ENCODE measurements around the gene MACROD2. TPM values are rescaled to one million over a fixed set of nuclear protein-coding genes. Genes with fewer than 3 reads are reported as not detected.

The MACROD2 gene
- total and polyA plus RNA-seq, 2 donors (not counting 1 experiment from before 2014, with no cell fraction given), result 5.3 to 6.7 TPM

DNA sequence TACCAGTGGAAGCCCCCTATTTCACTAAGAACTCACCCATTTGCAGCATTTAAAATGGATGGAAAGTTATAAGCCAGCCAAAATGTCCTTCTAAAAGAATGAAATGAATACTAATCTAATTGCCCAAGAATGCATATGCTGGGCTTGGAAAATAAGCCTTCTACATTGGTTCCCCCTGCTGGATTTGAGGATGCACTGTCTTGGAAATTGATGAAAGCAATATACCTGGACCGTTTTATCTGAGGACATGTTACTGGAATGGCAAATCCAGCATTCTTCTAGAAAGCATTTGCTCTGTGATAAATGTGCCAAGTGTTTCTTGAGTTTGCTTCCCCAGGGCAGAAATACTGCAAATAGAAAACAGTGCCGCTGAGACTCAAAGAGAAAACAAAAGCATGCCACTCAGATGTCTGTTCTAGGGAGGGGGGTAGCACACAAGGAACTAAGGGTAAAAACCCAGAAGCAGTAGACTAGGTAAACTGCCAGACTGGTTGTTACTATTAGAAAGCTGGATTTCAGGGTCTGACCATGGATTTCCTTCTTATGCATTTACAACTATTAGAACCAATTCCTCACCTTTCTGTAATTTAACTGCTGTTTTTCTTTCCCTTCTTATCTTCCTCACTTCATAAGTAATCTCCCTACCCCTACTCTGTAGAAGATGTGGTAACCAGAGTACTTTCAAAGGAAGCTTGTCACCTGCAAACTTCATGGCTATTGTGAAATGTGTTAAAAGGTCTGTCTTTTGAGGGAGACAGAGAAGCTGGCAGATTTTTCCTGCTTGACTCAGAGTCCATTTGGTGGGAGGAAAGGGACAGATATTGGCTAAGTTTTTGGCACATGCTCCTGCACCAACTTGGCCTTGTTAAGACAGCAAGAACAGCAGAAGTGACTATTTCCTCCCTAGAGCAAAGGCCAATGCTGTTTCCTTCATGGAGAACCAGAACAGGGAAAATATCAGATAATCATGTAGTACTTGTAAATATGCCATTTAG, 1935.3 kb downstream of the MACROD2 start:
- Histone ChIP-seq H3K4me1 (ENCODE audit: control insufficient read depth in 2 of 2, insufficient read depth in 2 of 2, low read length in 2 of 2) (peaks cover 12 to 15% of the 10 kb centered on the region in 2 donors), H3K27ac (ENCODE audit: low read length in 2 of 2) (no peak overlapping the region), H3K79me2 (ENCODE audit: control insufficient read depth, insufficient read depth, low read length) (no peaks in the 10 kb centered on the region), H3K9ac (ENCODE audit: low read length) (no peak overlapping the region), H4K20me1 (ENCODE audit: control insufficient read depth, insufficient read depth, low read length, poor library complexity, severe bottlenecking) (no peaks in the 10 kb centered on the region), H3K4me2 (replicated peaks; ENCODE audit: low read depth, low read length, poor library complexity, severe bottlenecking) (no peak overlapping the region), H3K36me3 (replicated peaks in 1 of 2; ENCODE audit: control extremely low read depth in 1 of 2, control insufficient read depth in 1 of 2, extremely low read depth in 1 of 2, insufficient read depth in 2 of 2, low read length in 1 of 2) (no peaks in the 10 kb centered on the region), H3K27me3 (replicated peaks in 1 of 4; ENCODE audit: control extremely low read depth in 1 of 4, control insufficient read depth in 3 of 4, insufficient read depth in 4 of 4, low read length in 3 of 4) (no peaks in the 10 kb centered on the region), H3K4me3 (ENCODE audit: control extremely low read depth in 1 of 5, extremely low read depth in 1 of 5, insufficient read depth in 1 of 5, low read depth in 2 of 5, low read length in 4 of 5) (no peak overlapping the region), H2AFZ (ENCODE audit: insufficient read depth, low read depth, low read length, poor library complexity, severe bottlenecking) (peak overlapping the region; percentile 40), H3K9me3 (ENCODE audit: control extremely low read depth in 1 of 3, control insufficient read depth in 2 of 3, insufficient read depth in 1 of 3, low read length in 2 of 3) (peaks cover 0 to 4% (median 0%) of the 10 kb centered on the region in 3 donors)
- intact Hi-C loops (cut with micrococcal nuclease), result loop anchor here (1.0 to 10.0 kb wide), 3 partner anchors 221 to 546 kb away; no protein-coding TSS in a partner anchor
- ChIA-PET POLR2A (no interaction called here), CTCF (interaction anchor here (0.7 to 4.7 kb wide), 7 partner anchors 15 to 312 kb away, joined by 3 to 58 read pairs (median 5); no protein-coding TSS in a partner anchor)
- H3K27me3 Mint-ChIP-seq, result no peaks in the 10 kb centered on the region
- peak; percentile 44 for DNase-seq
- H3K4me3 Mint-ChIP-seq, result no peak overlapping the region
- peak overlapping the region; percentile 39 for H3K27ac Mint-ChIP-seq
- peak; percentile 61 for ATAC-seq (ENCODE audit: low read depth)
- TF ChIP-seq, protein P1, sequence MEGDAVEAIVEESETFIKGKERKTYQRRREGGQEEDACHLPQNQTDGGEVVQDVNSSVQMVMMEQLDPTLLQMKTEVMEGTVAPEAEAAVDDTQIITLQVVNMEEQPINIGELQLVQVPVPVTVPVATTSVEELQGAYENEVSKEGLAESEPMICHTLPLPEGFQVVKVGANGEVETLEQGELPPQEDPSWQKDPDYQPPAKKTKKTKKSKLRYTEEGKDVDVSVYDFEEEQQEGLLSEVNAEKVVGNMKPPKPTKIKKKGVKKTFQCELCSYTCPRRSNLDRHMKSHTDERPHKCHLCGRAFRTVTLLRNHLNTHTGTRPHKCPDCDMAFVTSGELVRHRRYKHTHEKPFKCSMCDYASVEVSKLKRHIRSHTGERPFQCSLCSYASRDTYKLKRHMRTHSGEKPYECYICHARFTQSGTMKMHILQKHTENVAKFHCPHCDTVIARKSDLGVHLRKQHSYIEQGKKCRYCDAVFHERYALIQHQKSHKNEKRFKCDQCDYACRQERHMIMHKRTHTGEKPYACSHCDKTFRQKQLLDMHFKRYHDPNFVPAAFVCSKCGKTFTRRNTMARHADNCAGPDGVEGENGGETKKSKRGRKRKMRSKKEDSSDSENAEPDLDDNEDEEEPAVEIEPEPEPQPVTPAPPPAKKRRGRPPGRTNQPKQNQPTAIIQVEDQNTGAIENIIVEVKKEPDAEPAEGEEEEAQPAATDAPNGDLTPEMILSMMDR (IDR thresholded peaks at IDR 0.05), result peak; percentile 64
- TF ChIP-seq EZH2 (IDR thresholded peaks at IDR 0.05; ENCODE audit: borderline replicate concordance, insufficient read depth, low read depth, low read length, poor library complexity, severe bottlenecking), result no peak
- H3K4me1 Mint-ChIP-seq, result peaks cover 26% of the 10 kb centered on the region
- WGBS (ENCODE audit: insufficient coverage), result 44% methylated on average over 2 of the region's 2 CpGs
- no peaks in the 10 kb centered on the region for H3K9me3 Mint-ChIP-seq (ENCODE audit: insufficient read depth)
